22Rv1 (cell line): ENCODE data around the gene GJC2.

Experiments used
- H3K27ac ChIP-seq: fragments of 450-650 bp; 2 replicates; pipeline ENCODE4 v1.5.1; 2017
- CTCF ChIP-seq: fragments of 450-650 bp; IDR thresholded peaks from 2 replicates; pipeline ENCODE4 v1.5.1; 2017; ENCODE audit warnings: mild to moderate bottlenecking
- ZFX ChIP-seq: fragments of 450-650 bp; IDR thresholded peaks from 2 replicates; pipeline ENCODE4 v1.6.1; 2017; ENCODE audit warnings: antibody characterized with exemption, borderline replicate concordance

The GJC2 gene

GRCh38 chr1:228105270-228105995, 44.3 kb upstream of the GJC2 start:
- H3K27ac ChIP-seq = peak overlapping the region; percentile 98
- TF ChIP-seq ZFX (no peak), CTCF (no peak)

- peak overlapping the region; percentile 98; the same call in 1 of the 2 replicates for H3K27ac ChIP-seq
- TF ChIP-seq CTCF (no peak), ZFX (no peak)
Observed at GRCh38 chr1:228105996-228106799, 43.5 kb upstream of the GJC2 start.

GRCh38 chr1:228106800-228107054, 43.0 kb upstream of the GJC2 start:
- no peak overlapping the region for H3K27ac ChIP-seq
- TF ChIP-seq CTCF = no peak
- no peak for TF ChIP-seq ZFX

GRCh38 chr1:228107636-228108035, 42.1 kb upstream of the GJC2 start:
- TF ChIP-seq ZFX = no peak
- TF ChIP-seq CTCF = no peak
- H3K27ac ChIP-seq = no peak overlapping the region; the same call in 1 of the 2 replicates

- no peak for TF ChIP-seq CTCF
- TF ChIP-seq ZFX = no peak
- H3K27ac ChIP-seq = peak overlapping the region; percentile 67
Observed at GRCh38 chr1:228108055-228108690, 41.6 kb upstream of the GJC2 start.

- TF ChIP-seq CTCF = no peak
- TF ChIP-seq ZFX = no peak
- H3K27ac ChIP-seq = peak overlapping the region; percentile 67
Observed at GRCh38 chr1:228108742-228109072, 41.0 kb upstream of the GJC2 start.
